Measurements from ENCODE around the gene ZPR1.
"Not testable (repeated sequence)": the region's sequence is repeated elsewhere in the genome, so short reads cannot be mapped to it uniquely, and the experiment has no call there.

ZPR1 gene

DNA sequence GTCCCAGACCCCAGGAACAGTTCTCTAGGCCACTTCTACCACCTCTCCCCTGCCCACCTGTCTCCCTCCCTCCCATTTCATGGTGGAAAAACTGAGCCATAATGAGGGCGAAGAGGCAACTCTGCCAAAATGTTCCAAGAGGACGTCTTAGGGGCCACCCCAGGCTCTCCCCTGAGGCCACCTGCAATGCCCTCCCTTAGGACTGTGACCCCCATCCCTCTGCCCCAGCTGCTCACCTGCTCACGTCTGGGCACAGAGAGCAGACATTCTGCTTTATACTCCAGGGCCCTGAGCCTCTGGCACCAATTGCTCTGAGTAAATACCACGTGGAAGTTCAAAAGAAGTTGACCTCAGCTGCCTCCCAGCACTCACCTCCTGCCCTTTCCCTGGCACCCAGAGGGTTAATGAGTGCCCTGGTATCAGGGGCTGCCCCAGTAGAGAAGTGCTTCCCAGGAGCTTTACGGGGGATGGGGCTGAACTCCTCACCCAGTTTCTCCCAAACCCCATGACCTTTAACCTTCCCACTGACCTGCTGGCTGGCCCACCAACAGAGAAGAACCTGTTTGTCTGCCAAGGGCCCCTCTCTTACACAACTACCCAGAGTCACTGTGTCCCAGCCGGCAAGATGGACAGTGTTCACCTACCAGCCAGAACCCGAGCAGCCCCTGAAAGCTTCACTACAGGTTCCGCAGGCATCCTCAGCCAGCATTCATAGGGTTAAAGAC, 4.5 kb upstream of the ZPR1 start:
- no peak for DNase-seq (ENCODE audit: low read depth)

DNA sequence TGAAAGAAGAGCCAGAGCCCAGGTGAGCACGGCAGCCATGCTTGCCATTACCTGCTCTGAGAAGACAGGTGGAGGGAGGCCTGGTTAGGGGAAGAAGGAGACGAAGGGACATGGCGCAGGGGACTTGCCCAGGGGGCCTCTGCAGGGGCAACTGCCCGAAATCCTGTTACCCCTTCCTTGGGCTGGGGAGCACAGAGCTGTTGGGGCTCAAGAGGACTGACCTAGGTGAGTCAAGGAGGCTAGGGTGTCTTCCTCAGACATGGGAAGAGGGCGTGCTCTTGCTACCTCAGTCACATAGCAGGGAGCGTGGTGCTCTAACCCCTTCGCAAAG, 4.0 kb upstream of the ZPR1 start, which contains the start of gene APOA5:
Gene APOA5, minus strand, starts transcription at position 67 of the 331 bp plus-strand sequence. Its CDS starts 19 bp downstream, at position 48.
- DNase-seq (ENCODE audit: low read depth) = no peak

DNA sequence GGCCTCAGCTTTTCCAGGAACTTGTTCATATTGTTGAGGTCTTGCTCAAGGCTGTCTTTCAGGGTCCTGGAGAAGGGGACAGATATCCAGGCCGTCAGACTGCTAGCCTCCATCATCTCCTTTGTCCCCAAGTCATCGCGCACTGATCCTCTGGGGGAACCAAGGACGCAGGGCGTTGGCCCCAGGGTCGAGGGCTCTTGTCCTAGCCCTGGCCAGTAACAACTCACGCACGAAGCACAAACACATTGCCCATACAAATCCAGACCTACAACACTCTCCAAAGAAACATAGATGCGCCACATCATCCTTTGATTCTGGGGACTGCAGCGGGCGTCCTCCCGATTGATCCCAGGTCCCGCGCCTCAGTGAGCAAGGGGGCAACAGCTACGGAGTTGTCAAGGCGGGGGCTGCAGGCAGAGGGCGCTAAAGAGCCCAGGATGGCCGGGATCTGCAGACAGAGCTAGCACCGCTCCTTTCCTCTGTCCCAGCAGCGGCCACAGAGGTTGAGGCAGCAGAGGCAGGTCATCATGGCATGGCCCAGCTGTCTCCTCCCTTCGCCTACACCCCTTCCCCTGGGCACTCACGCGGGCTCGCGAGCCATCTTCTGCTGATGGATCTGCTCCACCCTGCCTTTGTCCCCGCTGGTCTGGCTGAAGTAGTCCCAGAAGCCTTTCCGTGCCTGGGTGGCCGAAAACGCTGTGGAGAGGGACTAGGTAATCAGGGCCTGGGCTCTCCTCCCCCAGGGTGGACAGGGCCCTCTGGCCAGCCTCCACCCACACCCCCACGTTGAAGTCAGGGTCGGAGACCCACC, 3.4 kb upstream of the ZPR1 start:
- DNase-seq (ENCODE audit: low read depth) = peak; percentile 55

DNA sequence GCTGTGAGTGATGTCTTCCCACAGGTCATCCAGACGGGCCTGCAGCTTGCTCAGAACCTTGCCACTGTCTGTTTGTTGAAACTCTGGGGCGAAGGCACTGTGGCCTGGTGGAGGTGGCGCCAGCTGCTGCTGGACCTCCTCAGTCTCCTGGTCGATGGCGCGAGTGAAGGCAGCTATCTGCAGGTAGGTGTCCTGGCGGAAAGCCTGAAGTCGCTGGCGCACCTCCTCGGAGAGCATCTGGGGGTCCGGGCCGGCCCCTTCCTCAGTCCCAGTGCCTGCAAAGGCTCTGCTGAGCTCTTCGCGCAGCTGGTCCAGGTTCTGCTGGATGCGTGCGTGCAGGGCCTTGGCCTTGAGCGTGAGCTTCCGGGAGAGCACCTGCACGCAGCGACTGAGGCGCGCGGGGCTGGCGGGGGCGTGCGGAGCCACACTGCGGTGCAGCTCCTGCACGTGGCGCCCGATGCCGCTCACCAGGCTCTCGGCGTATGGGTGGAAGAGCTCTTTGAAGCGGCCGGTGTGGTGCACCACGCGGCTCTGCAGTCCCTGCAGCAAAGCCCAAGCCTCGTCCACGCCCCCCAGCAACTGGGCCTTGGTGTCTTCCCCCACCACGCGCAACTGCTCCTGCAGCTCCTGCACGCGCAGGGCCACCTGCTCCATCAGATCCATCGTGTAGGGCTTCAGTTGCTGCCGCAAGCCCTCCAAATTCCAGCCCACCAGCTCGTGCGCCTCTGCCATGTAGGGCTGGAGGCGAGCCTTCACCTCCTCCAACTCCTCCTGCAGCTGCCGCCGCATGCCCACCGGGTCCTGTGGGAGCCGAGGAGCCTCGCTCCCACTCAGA, 2.6 kb upstream of the ZPR1 start:
- no peak for DNase-seq (ENCODE audit: low read depth)

DNA sequence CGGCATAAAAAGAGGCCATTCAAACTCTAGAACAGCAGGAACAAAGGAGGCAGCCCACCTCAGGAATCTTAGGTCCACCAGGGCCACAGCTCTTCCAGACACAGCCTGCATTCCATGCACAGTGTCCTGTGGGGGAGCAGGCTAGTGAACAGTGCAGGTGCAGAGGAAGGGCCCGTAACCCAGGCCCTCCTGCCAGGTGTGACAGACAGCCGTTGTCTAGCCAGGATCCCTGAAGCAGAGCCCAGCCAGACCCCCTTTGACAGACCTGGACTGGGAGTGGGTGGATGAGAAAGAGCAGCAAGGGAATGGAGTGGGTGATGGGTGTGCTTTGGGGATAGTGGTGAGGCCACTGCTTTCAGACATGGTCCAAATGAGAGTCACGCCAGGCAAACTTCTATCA, 1.2 kb upstream of the ZPR1 start:
- DNase-seq (ENCODE audit: low read depth) = no peak

DNA sequence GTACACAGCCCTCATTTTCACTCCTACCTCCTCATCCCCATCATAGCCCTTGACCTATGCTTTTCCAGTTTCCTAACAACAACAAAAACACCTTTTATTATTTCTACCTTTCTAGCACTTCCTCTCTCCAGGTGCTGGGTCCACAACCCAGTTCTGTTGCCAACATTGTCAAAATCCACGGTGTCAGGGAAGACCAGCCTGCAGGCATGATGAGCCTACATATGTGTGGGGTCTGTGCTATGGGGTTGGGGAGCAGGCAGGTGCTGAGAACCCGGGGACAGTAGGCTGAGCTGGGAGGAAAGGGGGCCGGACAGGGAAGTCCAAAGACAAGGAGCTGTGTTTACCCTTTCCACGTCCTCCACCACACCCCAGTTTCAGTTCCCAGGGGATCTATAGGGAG, 711 bp upstream of the ZPR1 start:
- DNase-seq (ENCODE audit: low read depth) = no peak

DNA sequence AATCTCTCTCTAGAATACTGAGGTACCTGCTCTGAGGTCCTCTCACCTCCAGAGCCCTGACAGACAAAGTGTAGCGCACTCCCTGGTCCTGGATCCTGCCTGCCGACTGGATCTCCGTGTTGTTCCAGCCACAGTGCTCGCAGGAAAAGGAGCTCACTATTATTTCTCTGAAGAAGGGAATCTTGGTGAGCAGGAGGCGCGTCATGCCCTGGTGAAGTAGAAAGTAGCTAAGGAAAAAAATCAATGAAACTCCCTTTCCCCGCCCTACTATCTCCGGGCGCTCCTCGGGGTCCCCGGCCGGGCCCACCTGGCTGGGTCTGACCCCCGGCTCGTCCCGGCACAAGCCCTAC, 412 bp downstream of the ZPR1 start:
- no peak for DNase-seq (ENCODE audit: low read depth)

DNA sequence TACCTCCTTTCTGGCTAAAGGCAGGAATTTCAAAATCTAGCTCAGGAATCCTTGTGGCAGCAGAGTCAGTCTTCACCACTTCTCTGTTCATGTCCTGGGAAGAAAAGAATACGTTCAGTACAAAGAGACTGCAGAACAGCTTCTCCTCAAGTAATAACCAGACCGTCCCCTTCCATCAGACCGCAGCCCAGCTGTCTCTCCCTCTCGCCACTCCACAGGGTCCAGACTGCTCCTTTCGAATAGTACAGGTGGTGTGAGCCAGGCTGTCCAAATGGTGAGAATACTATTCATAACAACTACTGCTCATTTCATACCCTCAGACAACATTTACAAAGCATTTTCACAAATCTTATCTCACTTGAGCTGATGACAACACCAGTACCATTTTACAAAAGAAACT, 857 bp downstream of the ZPR1 start:
- no peak for DNase-seq (ENCODE audit: low read depth)

DNA sequence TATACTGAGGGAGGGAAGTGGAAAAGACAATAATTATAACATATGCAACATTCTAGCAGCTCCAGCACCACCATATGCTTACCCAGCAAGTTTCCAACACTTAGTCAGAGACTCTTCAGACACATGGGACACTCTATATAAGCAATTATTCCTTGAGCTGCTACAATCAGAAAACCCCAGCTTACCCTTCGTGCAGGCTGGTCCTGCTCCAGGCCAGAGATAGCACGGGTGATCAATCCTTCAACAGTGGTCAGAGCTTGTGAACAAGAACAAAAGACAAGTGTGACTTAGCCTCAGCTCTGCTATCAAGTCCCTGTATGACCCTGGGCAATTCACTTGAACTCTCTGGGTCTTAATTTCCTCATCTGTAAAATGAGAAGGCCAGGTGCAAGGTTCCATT, 1.5 kb downstream of the ZPR1 start:
- DNase-seq (ENCODE audit: low read depth) = no peak

DNA sequence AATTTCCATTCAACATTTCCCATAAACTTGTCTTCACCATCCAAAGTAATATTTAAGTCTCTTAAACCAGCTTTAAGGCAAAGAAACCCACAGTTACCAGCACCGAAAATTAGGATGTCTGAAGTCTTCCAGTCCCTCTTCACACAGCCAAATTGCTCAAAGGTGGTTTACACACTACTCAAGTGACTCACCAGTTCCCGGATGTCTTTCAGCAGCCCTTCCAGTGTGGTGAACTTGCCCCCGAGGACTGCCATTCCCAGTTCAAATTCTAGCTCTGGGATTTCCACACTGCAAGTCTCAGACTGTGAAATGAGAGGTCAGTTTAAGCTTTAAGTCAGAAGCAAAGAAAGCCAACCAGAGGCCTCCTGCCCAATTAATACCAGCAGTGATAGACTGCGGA, 5.1 kb downstream of the ZPR1 start:
- DNase-seq (ENCODE audit: low read depth) = no peak

DNA sequence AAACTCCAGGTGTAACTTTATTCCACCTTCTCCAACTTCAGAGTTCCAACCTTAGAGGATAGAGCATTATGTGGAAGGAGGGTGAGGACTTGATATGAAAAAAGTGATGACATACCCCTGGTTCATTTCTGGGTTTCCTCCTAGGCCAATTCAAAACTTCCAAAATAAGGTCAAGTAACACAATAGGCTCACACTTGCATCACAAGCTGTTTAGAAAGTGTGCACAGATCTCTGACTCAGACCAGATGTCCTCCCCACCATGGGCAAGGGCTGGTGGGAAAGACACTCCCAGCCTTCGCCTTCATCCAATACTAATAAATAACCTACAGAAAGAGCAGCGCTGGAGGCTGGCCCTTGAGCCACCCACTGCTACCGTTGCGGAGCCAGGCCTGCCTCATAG, 9.3 kb downstream of the ZPR1 start:
- no peak for DNase-seq (ENCODE audit: low read depth)

DNA sequence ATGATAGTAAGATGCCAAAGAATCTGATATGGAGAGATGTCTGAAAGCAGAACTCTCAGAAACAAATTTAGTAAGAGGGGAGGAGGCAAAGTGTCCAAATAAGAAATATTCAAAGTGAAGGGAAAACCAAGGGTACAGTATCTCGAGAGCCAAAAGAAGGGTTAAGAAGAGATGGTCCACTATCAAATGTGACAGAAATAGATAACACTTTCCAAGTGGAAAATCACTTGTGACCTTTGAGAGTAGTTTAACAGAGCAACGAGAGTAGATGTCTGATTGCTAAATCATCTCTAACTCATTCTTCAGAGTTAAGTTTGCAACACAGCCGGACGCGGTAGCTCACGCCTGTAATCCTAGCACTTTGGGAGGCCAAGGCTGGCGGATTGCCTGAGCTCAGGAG, 10.8 kb downstream of the ZPR1 start:
- DNase-seq (ENCODE audit: low read depth) = no peak

DNA sequence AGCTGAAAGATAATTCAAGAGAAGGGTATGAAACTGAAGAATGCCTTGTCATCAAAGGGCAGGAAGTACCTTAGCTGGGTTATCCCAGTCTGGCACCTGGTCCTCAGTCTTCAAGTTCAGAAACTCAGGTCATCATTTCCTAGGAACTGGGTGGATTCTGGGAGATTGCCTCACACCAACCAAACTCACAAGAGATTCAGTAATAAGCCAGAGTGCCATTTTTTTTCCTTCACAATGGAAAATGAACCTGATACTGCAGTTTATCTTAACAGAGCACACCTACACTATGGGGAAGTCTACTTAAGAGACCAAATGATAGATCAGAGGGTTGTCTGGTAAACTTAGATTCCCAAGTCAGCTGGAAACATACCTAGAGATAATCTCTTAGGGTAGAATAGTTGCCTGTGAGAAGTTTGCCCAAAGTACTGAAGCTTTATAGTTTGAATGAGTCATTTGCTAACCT, 11.3 kb downstream of the ZPR1 start:
- no peak for DNase-seq (ENCODE audit: low read depth)

DNA sequence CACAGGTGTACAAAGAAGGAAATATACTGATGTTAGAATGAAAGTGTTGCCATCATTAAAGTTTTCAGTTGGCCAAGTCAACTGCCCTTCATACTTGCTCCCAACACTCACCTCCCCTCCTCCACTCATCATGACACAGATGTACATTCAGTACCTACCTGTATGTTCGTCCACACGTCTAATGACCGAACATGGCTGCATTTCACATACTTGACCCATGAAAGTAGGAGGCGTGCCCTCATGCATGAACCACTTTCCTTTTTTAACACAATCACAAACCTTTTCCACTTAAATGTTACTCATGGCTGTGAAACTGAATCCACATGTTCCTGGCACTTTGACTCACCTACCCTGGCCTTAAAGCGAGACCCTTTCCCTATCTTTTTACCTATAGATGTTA, 11.8 kb downstream of the ZPR1 start:
- DNase-seq (ENCODE audit: low read depth) = no peak

DNA sequence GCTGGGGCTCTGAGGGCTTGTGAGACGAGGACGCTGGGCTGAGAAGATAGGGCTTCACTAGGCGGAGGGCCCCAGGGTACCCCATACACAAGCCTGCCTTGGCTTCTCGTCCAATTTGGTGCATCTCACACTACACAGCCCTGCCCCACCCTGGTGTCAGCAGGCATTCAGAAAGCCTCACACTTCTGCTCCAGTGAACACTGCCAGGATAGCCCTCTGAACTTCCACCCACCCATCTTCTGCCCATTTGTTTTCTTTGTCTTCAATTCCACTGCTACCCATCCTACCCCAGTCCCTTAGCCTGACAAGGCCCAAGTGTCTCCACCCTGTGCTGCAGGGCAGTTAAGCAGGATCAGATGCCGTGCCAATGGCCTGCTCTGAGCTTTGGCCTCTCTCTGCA, 13.2 kb downstream of the ZPR1 start:
- no peak for DNase-seq (ENCODE audit: low read depth)

DNA sequence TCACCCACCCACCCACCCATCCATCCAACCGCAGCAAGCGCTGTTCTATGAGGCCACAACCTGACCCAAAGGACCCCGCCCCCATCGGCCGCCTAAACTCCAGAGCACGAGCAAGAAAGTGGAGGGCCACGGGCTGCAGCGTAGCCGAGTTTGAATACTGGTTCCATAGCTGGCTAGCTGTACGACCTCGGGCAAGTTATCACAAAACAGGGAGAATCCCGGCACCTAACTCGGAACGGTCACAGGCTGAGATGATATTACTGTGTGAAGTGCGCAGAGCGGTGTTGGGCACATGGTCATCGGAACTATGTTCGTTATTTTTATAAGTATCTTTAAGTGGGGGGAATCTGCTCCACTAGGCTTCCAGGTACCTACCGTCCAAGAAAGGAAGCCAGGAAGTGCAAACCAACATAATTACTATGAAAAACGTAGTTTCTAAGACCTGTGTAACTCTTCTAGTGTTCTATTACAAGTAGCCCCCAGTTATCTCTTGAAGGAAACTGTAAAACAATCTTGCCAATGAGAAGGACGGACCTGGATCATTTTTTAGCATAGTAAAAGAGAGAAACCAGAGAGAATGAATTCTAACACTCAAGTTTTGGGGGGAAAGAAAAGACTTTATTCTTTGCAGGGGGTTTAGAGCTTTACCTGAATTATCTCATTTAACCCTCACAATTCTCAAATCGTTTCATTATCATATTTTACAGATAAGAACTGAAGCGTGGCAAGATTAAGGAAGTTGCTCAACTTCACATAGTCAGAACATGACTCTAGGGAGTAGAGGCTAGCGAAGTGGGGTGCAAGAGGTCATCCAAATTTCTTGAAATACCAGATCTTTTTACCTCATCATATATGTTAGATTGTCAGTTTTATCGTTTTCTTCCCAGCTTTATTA, 14.4 kb downstream of the ZPR1 start:
- no peak for DNase-seq (ENCODE audit: low read depth)

DNA sequence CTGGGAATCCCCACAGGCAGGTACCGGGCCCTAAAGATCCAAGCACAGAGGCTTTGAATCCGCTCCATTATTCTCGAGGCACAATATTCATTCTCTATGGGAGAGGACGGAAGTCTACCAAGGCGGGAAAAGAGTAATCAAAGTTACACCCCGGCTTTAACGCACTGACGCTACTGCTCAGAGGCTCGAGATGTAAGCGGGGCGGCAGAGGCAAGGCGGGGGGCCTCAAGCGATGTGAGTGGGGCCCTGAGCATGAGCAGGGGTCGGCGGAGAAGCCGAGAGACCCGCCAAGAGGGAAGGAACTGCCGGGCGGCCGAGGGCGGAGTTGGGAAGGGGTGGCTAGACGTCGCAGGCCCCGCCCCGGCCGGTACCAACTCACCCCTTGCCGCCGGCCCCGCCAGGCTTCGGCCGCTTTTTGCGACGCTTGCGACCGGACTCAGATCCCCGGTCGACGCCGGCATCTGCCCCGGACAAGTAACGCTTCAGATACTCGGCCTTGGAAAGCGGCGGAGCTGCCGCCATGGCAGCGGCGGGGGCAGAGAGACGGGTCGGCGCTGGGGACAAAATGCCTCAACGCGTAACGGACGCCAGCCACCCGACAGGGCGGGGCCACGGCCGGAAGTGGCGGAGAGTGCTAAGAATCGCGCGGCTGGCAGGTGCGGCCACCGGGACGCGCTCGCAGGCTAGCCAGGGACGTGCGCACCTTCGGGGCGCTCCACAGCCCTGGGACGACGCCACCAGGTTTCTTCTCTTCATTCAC, 15.2 kb downstream of the ZPR1 start, which contains the start of gene BUD13:
Gene BUD13, minus strand, starts transcription at position 545 of the 760 bp plus-strand sequence. Its CDS starts 23 bp downstream, at position 522.
- peak; percentile 88 for DNase-seq (ENCODE audit: low read depth)

DNA sequence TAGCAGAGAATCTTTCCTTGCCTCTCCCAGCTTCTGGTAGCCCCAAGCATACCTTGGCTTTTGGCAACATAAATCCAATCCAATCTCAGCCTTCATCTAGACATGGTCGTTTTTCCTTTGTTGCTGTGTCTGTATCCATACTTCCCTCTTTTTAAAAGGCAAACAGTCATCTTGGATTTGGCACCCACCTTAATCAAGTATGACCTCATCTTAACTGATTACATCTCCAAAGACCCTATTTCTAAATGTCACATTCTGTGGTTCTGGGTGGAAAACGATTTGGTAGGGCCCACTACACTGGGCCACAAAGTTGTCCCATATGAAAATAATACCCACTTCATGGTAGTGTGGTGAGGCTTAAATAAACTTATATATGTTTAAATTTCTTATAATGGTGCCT, 15.9 kb downstream of the ZPR1 start:
- no peak for DNase-seq (ENCODE audit: low read depth)

DNA sequence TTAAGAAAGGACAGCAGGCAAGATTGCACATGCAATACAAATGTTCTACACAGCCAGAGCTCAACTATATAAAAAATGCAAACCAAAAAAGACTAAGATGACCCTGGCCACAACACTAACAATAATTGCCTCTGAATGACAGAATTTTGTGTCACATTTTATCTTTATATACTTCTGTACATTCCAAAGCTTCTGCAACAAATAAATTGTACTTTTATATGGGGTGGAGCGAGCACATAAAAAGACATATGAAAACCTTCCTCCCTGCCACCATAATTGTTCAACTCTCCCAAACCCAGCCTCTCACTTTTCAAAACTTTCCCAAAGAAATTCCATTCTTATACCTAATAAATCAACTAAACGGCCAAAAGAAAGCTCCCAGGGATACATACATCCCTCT, 25.7 kb downstream of the ZPR1 start:
- DNase-seq (ENCODE audit: low read depth) = no peak

DNA sequence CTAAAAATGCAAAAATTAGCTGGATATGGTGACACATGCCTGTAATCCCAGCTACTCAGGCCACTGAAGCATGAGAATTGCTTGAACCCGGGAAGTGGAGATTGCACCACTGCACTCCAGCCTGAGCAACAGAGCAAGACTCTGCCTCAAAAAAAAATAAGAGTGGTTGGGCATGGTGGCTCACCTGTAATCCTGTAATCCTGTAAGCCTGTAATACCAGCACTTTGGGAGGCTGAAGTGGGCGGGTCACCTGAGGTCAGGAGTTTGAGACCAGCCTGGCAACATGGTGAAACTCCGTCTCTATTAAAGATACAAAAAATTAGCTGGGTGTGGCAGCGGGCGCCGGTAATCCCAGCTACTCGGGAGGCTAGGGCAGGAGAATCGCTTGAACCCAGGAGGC, 31.8 kb downstream of the ZPR1 start:
- DNase-seq (ENCODE audit: low read depth) = not testable (repeated sequence)
